ENCODE data around the gene INCENP.

INCENP gene

GRCh38 chr11:62142921-62143320, 19.1 kb downstream of the INCENP start:
- DNase-seq: no peak

GRCh38 chr11:62143727-62144126, 19.9 kb downstream of the INCENP start:
- DNase-seq: no peak

- no peak for DNase-seq
Observed at GRCh38 chr11:62144641-62145255, 20.9 kb downstream of the INCENP start.

- no peak for DNase-seq
Observed at GRCh38 chr11:62145261-62145871, 21.6 kb downstream of the INCENP start.

- no peak for DNase-seq
Observed at GRCh38 chr11:62146476-62147200, 22.8 kb downstream of the INCENP start.

- no peak for DNase-seq
Observed at GRCh38 chr11:62147545-62147944, 23.7 kb downstream of the INCENP start.

GRCh38 chr11:62148271-62148980, 24.6 kb downstream of the INCENP start:
- no peak for DNase-seq

- DNase-seq: no peak
Observed at GRCh38 chr11:62149986-62150886, 26.4 kb downstream of the INCENP start.

GRCh38 chr11:62150887-62151736, 27.3 kb downstream of the INCENP start:
- no peak for DNase-seq

- no peak for DNase-seq
Observed at GRCh38 chr11:62151737-62152102, 27.9 kb downstream of the INCENP start.

- DNase-seq: no peak
Observed at GRCh38 chr11:62152245-62153086, 28.7 kb downstream of the INCENP start.

GRCh38 chr11:62153087-62153395, 29.2 kb downstream of the INCENP start:
- DNase-seq: no peak

GRCh38 chr11:62153617-62154016, 29.8 kb downstream of the INCENP start:
- DNase-seq: no peak

GRCh38 chr11:62157603-62158002, 33.8 kb downstream of the INCENP start:
- no peak for DNase-seq

- no peak for DNase-seq
Observed at GRCh38 chr11:62166371-62166770, 42.6 kb downstream of the INCENP start.

- DNase-seq: no peak
Observed at GRCh38 chr11:62169448-62169847, 45.6 kb downstream of the INCENP start.

- DNase-seq: no peak
Observed at GRCh38 chr11:62169935-62170334, 46.1 kb downstream of the INCENP start.

- peak; percentile 65 for DNase-seq
Observed at GRCh38 chr11:62171261-62171723, 47.5 kb downstream of the INCENP start.

GRCh38 chr11:62172294-62172693, 48.5 kb downstream of the INCENP start:
- DNase-seq: no peak

- DNase-seq: no peak
Observed at GRCh38 chr11:62176766-62177165, 53.0 kb downstream of the INCENP start.

GRCh38 chr11:62179995-62180394, 56.2 kb downstream of the INCENP start:
- DNase-seq: no peak
